Gastroesophageal sphincter (tissue), 3 donors: ENCODE measurements around the gene MYRIP.

Experiments used
- EP300 ChIP-seq: sonication (generic); formaldehyde crosslinking; IDR thresholded peaks from one replicate; pipeline ENCODE4 v1.6.1; 2017; ENCODE audit warnings: antibody characterized with exemption, mild to moderate bottlenecking
- POLR2A ChIP-seq, 2 donors: fragments of 450-650 bp; IDR thresholded peaks; one replicate each; pipeline ENCODE4 v1.6.1; 2017; ENCODE audit warnings: antibody characterized with exemption in 2 of 2, mild to moderate bottlenecking in 2 of 2, moderate library complexity in 1 of 2
- POLR2AphosphoS5 ChIP-seq: sonication (generic); formaldehyde crosslinking; IDR thresholded peaks from one replicate; pipeline ENCODE4 v1.6.1; 2017; ENCODE audit warnings: antibody characterized with exemption
- TF ChIP-seq, protein P1 (sequence below), 4 experiments: fragments of 200-600 bp in 2 of 4; fragments of 450-650 bp in 2 of 4; sonication (generic) in 1 of 4; IDR thresholded peaks; one replicate each; pipeline ENCODE4 v1.5.1; 2017 to 2019; ENCODE audit warnings: antibody characterized with exemption in 4 of 4, mild to moderate bottlenecking in 2 of 4, moderate library complexity in 2 of 4

DNA sequence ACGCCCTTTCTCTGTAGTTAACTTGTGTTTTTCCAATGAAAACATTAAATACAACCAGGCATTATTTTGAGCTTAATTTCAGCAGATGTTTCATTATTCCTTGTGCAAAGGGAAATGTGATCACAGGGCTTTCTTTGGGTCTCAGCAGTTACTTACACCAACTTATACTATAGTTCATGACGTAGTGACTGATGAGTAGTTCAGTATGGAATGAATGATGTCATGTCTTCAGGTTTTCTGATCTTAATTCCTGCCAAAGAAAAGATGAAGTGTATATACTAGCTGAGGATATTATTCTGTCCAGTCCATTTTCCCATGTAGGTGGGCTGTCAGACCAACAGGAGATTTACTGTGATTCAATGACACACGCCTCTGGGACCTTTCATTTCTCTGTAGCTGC lies 61.3 kb downstream of the MYRIP start:
- TF ChIP-seq, protein P1, sequence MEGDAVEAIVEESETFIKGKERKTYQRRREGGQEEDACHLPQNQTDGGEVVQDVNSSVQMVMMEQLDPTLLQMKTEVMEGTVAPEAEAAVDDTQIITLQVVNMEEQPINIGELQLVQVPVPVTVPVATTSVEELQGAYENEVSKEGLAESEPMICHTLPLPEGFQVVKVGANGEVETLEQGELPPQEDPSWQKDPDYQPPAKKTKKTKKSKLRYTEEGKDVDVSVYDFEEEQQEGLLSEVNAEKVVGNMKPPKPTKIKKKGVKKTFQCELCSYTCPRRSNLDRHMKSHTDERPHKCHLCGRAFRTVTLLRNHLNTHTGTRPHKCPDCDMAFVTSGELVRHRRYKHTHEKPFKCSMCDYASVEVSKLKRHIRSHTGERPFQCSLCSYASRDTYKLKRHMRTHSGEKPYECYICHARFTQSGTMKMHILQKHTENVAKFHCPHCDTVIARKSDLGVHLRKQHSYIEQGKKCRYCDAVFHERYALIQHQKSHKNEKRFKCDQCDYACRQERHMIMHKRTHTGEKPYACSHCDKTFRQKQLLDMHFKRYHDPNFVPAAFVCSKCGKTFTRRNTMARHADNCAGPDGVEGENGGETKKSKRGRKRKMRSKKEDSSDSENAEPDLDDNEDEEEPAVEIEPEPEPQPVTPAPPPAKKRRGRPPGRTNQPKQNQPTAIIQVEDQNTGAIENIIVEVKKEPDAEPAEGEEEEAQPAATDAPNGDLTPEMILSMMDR (IDR thresholded peaks at IDR 0.05): no peak
- TF ChIP-seq POLR2AphosphoS5: no peak
- no peak for TF ChIP-seq POLR2A (IDR thresholded peaks at IDR 0.05)
- TF ChIP-seq EP300: no peak
